MG63 (cell line): ENCODE data around the gene BAG3. TPM values are rescaled to one million over a fixed set of nuclear protein-coding genes. Genes with fewer than 3 reads are reported as not detected.
"Not testable (repeated sequence)": the region's sequence is repeated elsewhere in the genome, so short reads cannot be mapped to it uniquely, and the experiment has no call there.

ENCODE experiments used
- DNase-seq: peaks from one replicate; pipeline ENCODE4 v3.0.0-alpha.2; 2020
- H3K27me3 ChIP-seq: fragments of 250-450 bp; sonication (Bioruptor Pico); 2 replicates; pipeline ENCODE4 v1.5.1; 2020; ENCODE audit warnings: mild to moderate bottlenecking, moderate library complexity
- H3K36me3 ChIP-seq: fragments of 250-450 bp; sonication (Bioruptor Pico); 2 replicates; pipeline ENCODE4 v1.5.1; 2020; ENCODE audit warnings: mild to moderate bottlenecking, moderate library complexity
- H3K4me3 ChIP-seq: fragments of 250-450 bp; sonication (Bioruptor Pico); 2 replicates; pipeline ENCODE4 v1.5.1; 2020; ENCODE audit warnings: mild to moderate bottlenecking, moderate library complexity
- H3K9me3 ChIP-seq: fragments of 250-450 bp; sonication (Bioruptor Pico); 2 replicates; pipeline ENCODE4 v1.5.1; 2020; ENCODE audit warnings: mild to moderate bottlenecking, moderate library complexity
- total RNA-seq: library from RNA; depleted of rRNA; stranded (reverse); fragments of >200 nt; shearing (Covaris generic); gene quantifications from 2 replicates; pipeline ENCODE4 v1.2.3, GENCODE V29; 2014; ENCODE audit warnings: low replicate concordance

Gene BAG3
- total RNA-seq, 1 experiment from 2014 or later = 26.9 TPM

GRCh38 chr10:119701861-119702260, 50.7 kb downstream of the BAG3 start:
- no peaks in the 10 kb centered on the region for H3K36me3 ChIP-seq
- H3K4me3 ChIP-seq = no peak overlapping the region
- no peaks in the 10 kb centered on the region for H3K27me3 ChIP-seq
- no peak for DNase-seq
- no peaks in the 10 kb centered on the region for H3K9me3 ChIP-seq

GRCh38 chr10:119702583-119702982, 51.4 kb downstream of the BAG3 start:
- Histone ChIP-seq H3K27me3 (no peaks in the 10 kb centered on the region), H3K4me3 (no peak overlapping the region), H3K36me3 (no peaks in the 10 kb centered on the region), H3K9me3 (no peaks in the 10 kb centered on the region)
- no peak for DNase-seq

GRCh38 chr10:119703903-119704508, 52.8 kb downstream of the BAG3 start:
- Histone ChIP-seq H3K36me3 (no peaks in the 10 kb centered on the region), H3K9me3 (no peaks in the 10 kb centered on the region), H3K27me3 (no peaks in the 10 kb centered on the region), H3K4me3 (no peak overlapping the region)
- no peak for DNase-seq

- DNase-seq = no peak
- H3K36me3 ChIP-seq = no peaks in the 10 kb centered on the region
- H3K9me3 ChIP-seq = no peaks in the 10 kb centered on the region
- no peaks in the 10 kb centered on the region for H3K27me3 ChIP-seq
- no peak overlapping the region for H3K4me3 ChIP-seq
Observed at GRCh38 chr10:119705434-119705831, 54.3 kb downstream of the BAG3 start.

GRCh38 chr10:119706521-119707278, 55.5 kb downstream of the BAG3 start:
- Histone ChIP-seq H3K27me3 (no peaks in the 10 kb centered on the region), H3K9me3 (no peaks in the 10 kb centered on the region), H3K36me3 (no peaks in the 10 kb centered on the region), H3K4me3 (no peak overlapping the region)
- DNase-seq = no peak

GRCh38 chr10:119707331-119707730, 56.2 kb downstream of the BAG3 start:
- DNase-seq, H3K9me3 ChIP-seq, H3K4me3 ChIP-seq, H3K36me3 ChIP-seq, H3K27me3 ChIP-seq: not testable (repeated sequence)

- DNase-seq, H3K27me3 ChIP-seq, H3K4me3 ChIP-seq, H3K36me3 ChIP-seq, H3K9me3 ChIP-seq: not testable (repeated sequence)
Observed at GRCh38 chr10:119710935-119711334, 59.8 kb downstream of the BAG3 start.

GRCh38 chr10:119713744-119714483, 62.7 kb downstream of the BAG3 start:
- DNase-seq = no peak
- Histone ChIP-seq H3K27me3 (no peaks in the 10 kb centered on the region), H3K9me3 (no peaks in the 10 kb centered on the region), H3K4me3 (no peak overlapping the region), H3K36me3 (no peaks in the 10 kb centered on the region)

- no peaks in the 10 kb centered on the region for H3K9me3 ChIP-seq
- H3K4me3 ChIP-seq = no peak overlapping the region
- DNase-seq = no peak
- no peaks in the 10 kb centered on the region for H3K27me3 ChIP-seq
- H3K36me3 ChIP-seq = no peaks in the 10 kb centered on the region
Observed at GRCh38 chr10:119714484-119714816, 63.3 kb downstream of the BAG3 start.

- Histone ChIP-seq H3K27me3 (no peaks in the 10 kb centered on the region), H3K36me3 (no peaks in the 10 kb centered on the region), H3K9me3 (no peaks in the 10 kb centered on the region), H3K4me3 (no peak overlapping the region)
- no peak for DNase-seq
Observed at GRCh38 chr10:119715628-119716505, 64.7 kb downstream of the BAG3 start.

GRCh38 chr10:119723161-119723560, 72.0 kb downstream of the BAG3 start:
- no peaks in the 10 kb centered on the region for H3K27me3 ChIP-seq
- DNase-seq = no peak
- H3K4me3 ChIP-seq = no peak overlapping the region
- H3K9me3 ChIP-seq = no peaks in the 10 kb centered on the region
- no peaks in the 10 kb centered on the region for H3K36me3 ChIP-seq

GRCh38 chr10:119723624-119724023, 72.4 kb downstream of the BAG3 start:
- Histone ChIP-seq H3K9me3 (no peaks in the 10 kb centered on the region), H3K27me3 (no peaks in the 10 kb centered on the region), H3K4me3 (no peak overlapping the region), H3K36me3 (no peaks in the 10 kb centered on the region)
- no peak for DNase-seq

- H3K27me3 ChIP-seq = no peaks in the 10 kb centered on the region
- H3K9me3 ChIP-seq = no peaks in the 10 kb centered on the region
- DNase-seq = no peak
- no peaks in the 10 kb centered on the region for H3K36me3 ChIP-seq
- H3K4me3 ChIP-seq = peak overlapping the region; percentile 71
Observed at GRCh38 chr10:119724593-119725516, 73.7 kb downstream of the BAG3 start.

- H3K4me3 ChIP-seq = peak overlapping the region; percentile 71
- no peaks in the 10 kb centered on the region for H3K27me3 ChIP-seq
- H3K36me3 ChIP-seq = no peaks in the 10 kb centered on the region
- no peak for DNase-seq
- H3K9me3 ChIP-seq = no peaks in the 10 kb centered on the region
Observed at GRCh38 chr10:119725517-119725827, 74.3 kb downstream of the BAG3 start.

- no peaks in the 10 kb centered on the region for H3K36me3 ChIP-seq
- DNase-seq = peak; percentile 96
- no peaks in the 10 kb centered on the region for H3K9me3 ChIP-seq
- no peaks in the 10 kb centered on the region for H3K27me3 ChIP-seq
- peak within 1 kb of the TSS; percentile 71 for H3K4me3 ChIP-seq
Observed at GRCh38 chr10:119725828-119726675, 74.9 kb downstream of the BAG3 start, which contains the start of gene INPP5F. Gene INPP5F (plus strand): TSS chr10:119726050. CDS start chr10:119726263, 213 bp downstream.
